Karpas-422 (cell line): Measurements from ENCODE around the gene MAN2A2. TPM values are rescaled to one million over a fixed set of nuclear protein-coding genes. Genes with fewer than 3 reads are reported as not detected.

ENCODE experiments used
- DNase-seq: peaks from one replicate; pipeline ENCODE4 v3.0.0-alpha.2; 2015
- H2AFZ ChIP-seq: fragments of 200-600 bp; sonication (generic); 2 replicates; pipeline ENCODE4 v1.6.1; 2014; ENCODE audit warnings: antibody characterized with exemption, low read length, mixed read lengths
- H3K27ac ChIP-seq: fragments of 200-600 bp; sonication (generic); 2 replicates; pipeline ENCODE4 v1.5.1; 2014; ENCODE audit warnings: mild to moderate bottlenecking, low read length, moderate library complexity
- H3K27me3 ChIP-seq: fragments of 200-600 bp; sonication (generic); 2 replicates; pipeline ENCODE4 v1.6.1; 2014; ENCODE audit warnings: low read length, mixed read lengths
- H3K36me3 ChIP-seq: fragments of 200-600 bp; sonication (generic); 2 replicates; pipeline ENCODE4 v1.6.1; 2014; ENCODE audit warnings: low read length, mixed read lengths; ENCODE audit not compliant: insufficient read depth
- H3K4me1 ChIP-seq: fragments of 200-600 bp; sonication (generic); 2 replicates; pipeline ENCODE4 v1.6.1; 2014; ENCODE audit warnings: mild to moderate bottlenecking, low read length, mixed read lengths
- H3K4me2 ChIP-seq: fragments of 200-600 bp; sonication (generic); 2 replicates; pipeline ENCODE4 v1.6.1; 2014; ENCODE audit warnings: low read length, low read depth, mild to moderate bottlenecking; ENCODE audit not compliant: poor library complexity, severe bottlenecking
- H3K4me3 ChIP-seq: fragments of 200-600 bp; sonication (generic); 2 replicates; pipeline ENCODE4 v1.5.1; 2014; ENCODE audit warnings: mild to moderate bottlenecking, antibody characterized with exemption, low read length, mixed read lengths
- H3K79me2 ChIP-seq: fragments of 200-600 bp; sonication (generic); 2 replicates; pipeline ENCODE4 v1.6.1; 2014; ENCODE audit warnings: mild to moderate bottlenecking, low read length, mixed read lengths
- H3K9ac ChIP-seq: fragments of 200-600 bp; sonication (generic); 2 replicates; pipeline ENCODE4 v1.6.0; 2014; ENCODE audit warnings: low read length
- H3K9me2 ChIP-seq: fragments of 200-600 bp; sonication (generic), shearing (Covaris generic); replicated peaks from 2 replicates; pipeline ENCODE4 v1.6.0; 2014; ENCODE audit warnings: mild to moderate bottlenecking, low read length, moderate library complexity; ENCODE audit not compliant: insufficient read depth
- H3K9me3 ChIP-seq: fragments of 300-700, 200-600 bp; sonication (generic); 2 replicates; pipeline ENCODE4 v1.6.1; 2014; ENCODE audit warnings: low read length, mixed read lengths
- H4K20me1 ChIP-seq: fragments of 200-600 bp; sonication (generic); 2 replicates; pipeline ENCODE4 v1.6.1; 2014; ENCODE audit warnings: mild to moderate bottlenecking, antibody characterized with exemption, low read length, low read depth; ENCODE audit not compliant: insufficient read depth
- total RNA-seq: library from RNA; depleted of rRNA; stranded (reverse); fragments of >200 nt; shearing (Covaris generic); gene quantifications from 2 replicates; pipeline ENCODE4 v1.2.3, GENCODE V29; 2014; ENCODE audit warnings: low replicate concordance

The MAN2A2 gene
- total RNA-seq, 1 experiment from 2014 or later, result 60.8 TPM

GRCh38 chr15:90957031-90957790 lies 54.1 kb downstream of the MAN2A2 start:
- Histone ChIP-seq H4K20me1 (no peaks in the 10 kb centered on the region), H3K27ac (no peak overlapping the region), H3K4me3 (no peak overlapping the region), H3K9me2 (no peaks in the 10 kb centered on the region), H3K27me3 (no peaks in the 10 kb centered on the region), H3K9me3 (no peaks in the 10 kb centered on the region), H2AFZ (no peak overlapping the region), H3K9ac (no peak overlapping the region), H3K4me1 (peaks cover 20% of the 10 kb centered on the region), H3K36me3 (peaks cover 10% of the 10 kb centered on the region), H3K79me2 (peaks cover 20% of the 10 kb centered on the region), H3K4me2 (no peak overlapping the region)
- no peak for DNase-seq

DNA sequence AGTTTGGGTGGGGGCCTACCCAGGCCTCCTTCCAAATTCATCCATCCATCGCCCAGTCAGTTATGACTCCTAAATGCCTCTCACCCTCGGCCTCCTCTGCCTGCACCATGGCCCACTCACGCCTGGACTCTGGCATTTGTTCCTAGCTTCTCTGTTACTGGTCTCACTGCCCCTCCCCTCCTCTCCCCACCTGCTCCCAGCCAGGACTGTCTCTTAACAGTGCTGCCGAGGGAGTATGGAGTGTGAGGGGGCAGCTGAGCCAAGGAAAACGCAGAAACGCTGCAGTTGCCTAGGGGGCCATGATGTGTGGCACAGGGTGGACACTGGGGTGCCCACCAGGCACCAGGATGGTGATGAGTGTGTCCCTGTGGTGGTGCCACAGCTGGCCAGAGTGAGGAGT lies 54.7 kb downstream of the MAN2A2 start:
- no peak overlapping the region for H3K9ac ChIP-seq
- peaks cover 20% of the 10 kb centered on the region for H3K4me1 ChIP-seq
- H3K36me3 ChIP-seq, result peaks cover 10% of the 10 kb centered on the region
- H3K4me3 ChIP-seq, result no peak overlapping the region
- no peaks in the 10 kb centered on the region for H4K20me1 ChIP-seq
- H3K4me2 ChIP-seq, result no peak overlapping the region
- peaks cover 20% of the 10 kb centered on the region for H3K79me2 ChIP-seq
- H2AFZ ChIP-seq, result no peak overlapping the region
- no peaks in the 10 kb centered on the region for H3K9me3 ChIP-seq
- H3K27me3 ChIP-seq, result no peaks in the 10 kb centered on the region
- no peak overlapping the region for H3K27ac ChIP-seq
- no peaks in the 10 kb centered on the region for H3K9me2 ChIP-seq
- no peak for DNase-seq

DNA sequence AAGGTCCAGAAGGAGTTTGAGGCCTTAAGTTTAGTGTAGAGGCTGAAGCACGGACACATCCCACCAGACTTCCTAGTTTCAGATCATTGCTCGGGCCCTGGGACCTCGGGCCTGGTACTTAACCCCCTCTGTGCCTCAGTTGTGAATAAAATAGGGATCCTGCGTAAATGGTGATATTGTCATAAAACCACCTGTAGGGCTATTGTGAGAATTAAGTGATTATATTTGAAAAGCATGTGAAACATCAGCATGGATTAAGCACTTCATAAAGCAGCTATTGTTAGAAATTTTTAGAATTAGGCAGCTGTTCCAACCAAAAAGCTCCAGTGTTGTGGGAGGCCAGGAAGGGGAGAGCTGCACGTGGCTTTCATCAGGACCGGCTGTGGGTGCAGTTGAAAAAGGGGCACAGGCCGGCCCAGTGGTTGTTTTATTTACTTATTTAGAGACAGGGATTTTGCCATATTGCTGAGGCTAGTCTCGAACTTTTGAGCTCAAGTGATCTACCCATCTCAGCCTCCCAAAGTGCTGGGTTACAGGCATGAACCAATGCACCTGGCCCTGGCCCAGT lies 56.0 kb downstream of the MAN2A2 start:
- Histone ChIP-seq H3K9me2 (no peaks in the 10 kb centered on the region), H3K4me3 (no peak overlapping the region), H3K4me2 (no peak overlapping the region), H2AFZ (no peak overlapping the region), H4K20me1 (no peaks in the 10 kb centered on the region), H3K36me3 (peaks cover 18% of the 10 kb centered on the region), H3K4me1 (peaks cover 20% of the 10 kb centered on the region), H3K79me2 (peaks cover 23% of the 10 kb centered on the region), H3K9ac (no peak overlapping the region), H3K27me3 (no peaks in the 10 kb centered on the region), H3K9me3 (no peaks in the 10 kb centered on the region), H3K27ac (no peak overlapping the region)
- no peak for DNase-seq

- Histone ChIP-seq H3K4me3 (no peak overlapping the region), H3K4me2 (no peak overlapping the region), H3K9me2 (no peaks in the 10 kb centered on the region), H3K9me3 (no peaks in the 10 kb centered on the region), H3K27ac (no peak overlapping the region), H3K27me3 (no peaks in the 10 kb centered on the region), H2AFZ (no peak overlapping the region), H3K4me1 (peaks cover 15% of the 10 kb centered on the region), H3K9ac (no peak overlapping the region), H3K79me2 (peaks cover 24% of the 10 kb centered on the region), H3K36me3 (peaks cover 23% of the 10 kb centered on the region), H4K20me1 (no peaks in the 10 kb centered on the region)
- no peak for DNase-seq
These were observed 56.8 kb downstream of the MAN2A2 start for GRCh38 chr15:90959894-90960293.

GRCh38 chr15:90960298-90961091 lies 57.4 kb downstream of the MAN2A2 start:
- Histone ChIP-seq H2AFZ (no peak overlapping the region), H3K4me3 (no peak overlapping the region), H3K9ac (no peak overlapping the region), H3K27ac (no peak overlapping the region), H4K20me1 (no peaks in the 10 kb centered on the region), H3K4me1 (peaks cover 9% of the 10 kb centered on the region), H3K79me2 (peaks cover 21% of the 10 kb centered on the region), H3K36me3 (peaks cover 27% of the 10 kb centered on the region), H3K9me2 (no peaks in the 10 kb centered on the region), H3K4me2 (no peak overlapping the region), H3K9me3 (no peaks in the 10 kb centered on the region), H3K27me3 (no peaks in the 10 kb centered on the region)
- no peak for DNase-seq

GRCh38 chr15:90962021-90962420 lies 58.9 kb downstream of the MAN2A2 start:
- Histone ChIP-seq H4K20me1 (no peaks in the 10 kb centered on the region), H2AFZ (no peak overlapping the region), H3K9me3 (no peaks in the 10 kb centered on the region), H3K4me3 (no peak overlapping the region), H3K4me2 (no peak overlapping the region), H3K4me1 (no peaks in the 10 kb centered on the region), H3K27me3 (no peaks in the 10 kb centered on the region), H3K9me2 (no peaks in the 10 kb centered on the region), H3K79me2 (peaks cover 14% of the 10 kb centered on the region), H3K9ac (no peak overlapping the region), H3K27ac (no peak overlapping the region), H3K36me3 (peaks cover 38% of the 10 kb centered on the region)
- no peak for DNase-seq

DNA sequence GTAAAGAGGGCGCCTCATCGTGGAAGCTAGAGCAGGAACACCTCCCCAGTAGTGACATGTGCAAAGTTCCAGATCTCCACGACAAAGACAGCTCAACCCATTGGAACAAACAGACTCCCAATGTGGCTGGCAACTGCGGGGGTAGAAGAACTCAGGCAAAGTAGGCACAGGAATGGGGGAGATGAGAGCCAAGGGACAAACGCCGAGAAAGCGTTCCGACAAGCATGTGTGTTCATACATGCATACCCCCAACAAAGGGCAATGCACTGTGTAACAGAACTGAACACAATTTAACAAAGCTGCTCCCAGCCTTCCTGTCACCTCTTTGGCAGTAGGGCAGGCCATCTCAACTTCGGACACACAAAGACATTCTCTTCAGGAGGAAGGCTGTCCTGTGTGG lies 63.2 kb downstream of the MAN2A2 start:
- no peak overlapping the region for H3K4me3 ChIP-seq
- no peaks in the 10 kb centered on the region for H3K9me2 ChIP-seq
- no peaks in the 10 kb centered on the region for H4K20me1 ChIP-seq
- no peak overlapping the region for H3K9ac ChIP-seq
- H3K27ac ChIP-seq, result no peak overlapping the region
- H2AFZ ChIP-seq, result no peak overlapping the region
- no peaks in the 10 kb centered on the region for H3K27me3 ChIP-seq
- H3K4me1 ChIP-seq, result no peaks in the 10 kb centered on the region
- DNase-seq, result no peak
- H3K36me3 ChIP-seq, result peaks cover 74% of the 10 kb centered on the region
- peaks cover 9% of the 10 kb centered on the region for H3K79me2 ChIP-seq
- H3K9me3 ChIP-seq, result no peaks in the 10 kb centered on the region
- no peak overlapping the region for H3K4me2 ChIP-seq

DNA sequence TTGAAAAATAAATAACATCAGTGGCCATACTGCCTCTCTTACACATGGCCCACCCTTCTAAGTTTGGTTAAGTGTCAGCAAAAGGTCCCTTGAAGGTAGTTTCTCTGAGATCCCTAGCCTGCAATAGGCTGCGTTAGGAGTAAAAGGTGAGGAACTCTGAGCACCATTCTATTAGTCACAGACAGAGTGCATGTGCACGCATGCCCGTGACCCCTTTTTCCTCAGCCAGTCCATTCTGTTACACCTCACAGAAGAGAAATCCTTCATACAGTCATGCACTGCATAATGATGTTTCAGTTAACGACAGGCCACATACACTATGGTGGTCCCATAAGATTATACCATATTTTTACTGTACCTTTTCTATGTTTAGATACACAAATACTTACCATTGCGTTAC lies 64.1 kb downstream of the MAN2A2 start:
- Histone ChIP-seq H3K4me3 (no peak overlapping the region), H3K9me3 (no peaks in the 10 kb centered on the region), H3K27ac (no peak overlapping the region), H3K9me2 (no peaks in the 10 kb centered on the region), H3K79me2 (peaks cover 9% of the 10 kb centered on the region), H2AFZ (no peak overlapping the region), H4K20me1 (no peaks in the 10 kb centered on the region), H3K4me2 (no peak overlapping the region), H3K36me3 (peaks cover 69% of the 10 kb centered on the region), H3K27me3 (no peaks in the 10 kb centered on the region), H3K9ac (no peak overlapping the region), H3K4me1 (no peaks in the 10 kb centered on the region)
- DNase-seq, result no peak
